ENCODE results near the gene GDI2.

GDI2 gene

DNA sequence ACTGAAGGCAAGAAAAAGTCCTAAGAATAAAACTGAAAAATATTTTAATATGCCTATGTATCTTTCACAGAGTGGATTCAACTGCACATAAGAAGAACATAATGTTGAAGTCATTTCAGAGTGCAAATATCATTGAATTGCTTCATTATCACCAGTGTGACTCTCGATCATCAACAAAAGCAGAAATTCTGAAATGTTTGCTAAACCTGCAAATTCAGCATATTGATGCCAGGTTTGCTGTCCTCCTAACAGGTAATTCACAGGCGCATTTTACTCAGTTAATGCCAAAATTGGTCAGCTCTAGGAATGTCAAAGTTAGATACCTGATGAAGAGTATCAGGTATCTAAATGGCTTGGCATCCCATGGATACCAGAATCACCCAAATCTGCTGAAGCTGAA lies 52.0 kb downstream of the GDI2 start:
- Mint-ChIP-seq H3K36me3 (ENCODE audit: low read depth) (peaks cover 88% of the 10 kb centered on the region), H3K4me3 (no peak overlapping the region), H3K27me3 (no peaks in the 10 kb centered on the region), H3K27ac (no peak overlapping the region), H3K4me1 (ENCODE audit: low read depth) (no peaks in the 10 kb centered on the region), H3K9me3 (no peaks in the 10 kb centered on the region)
- intact Hi-C loops (cut with micrococcal nuclease): no loop called here

DNA sequence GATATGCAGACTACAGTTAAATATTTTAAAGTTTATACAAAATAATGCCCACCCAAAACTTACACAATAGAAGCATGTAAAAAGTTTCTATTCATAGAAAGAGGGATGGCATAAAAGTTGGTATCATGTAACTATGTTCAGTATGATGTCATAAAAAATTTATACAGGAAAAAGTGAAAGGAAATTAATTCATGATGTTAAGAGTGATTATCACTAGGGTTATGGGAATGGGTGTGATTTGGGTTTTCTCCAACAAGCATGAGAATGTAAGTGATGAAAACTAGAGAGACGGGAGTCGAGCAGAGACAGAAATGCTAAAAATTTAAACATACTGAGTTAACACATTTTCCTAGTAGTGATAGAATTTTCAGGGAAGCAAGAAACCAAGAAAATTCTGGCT lies 52.7 kb downstream of the GDI2 start:
- intact Hi-C loops (cut with micrococcal nuclease): no loop called here
- Mint-ChIP-seq H3K27ac (no peak overlapping the region), H3K9me3 (no peaks in the 10 kb centered on the region), H3K4me1 (ENCODE audit: low read depth) (no peaks in the 10 kb centered on the region), H3K36me3 (ENCODE audit: low read depth) (peaks cover 84% of the 10 kb centered on the region), H3K4me3 (no peak overlapping the region), H3K27me3 (no peaks in the 10 kb centered on the region)

GRCh38 chr10:5758927-5759326 lies 54.3 kb downstream of the GDI2 start:
- no peaks in the 10 kb centered on the region for H3K9me3 Mint-ChIP-seq
- H3K27ac Mint-ChIP-seq: no peak overlapping the region

DNA sequence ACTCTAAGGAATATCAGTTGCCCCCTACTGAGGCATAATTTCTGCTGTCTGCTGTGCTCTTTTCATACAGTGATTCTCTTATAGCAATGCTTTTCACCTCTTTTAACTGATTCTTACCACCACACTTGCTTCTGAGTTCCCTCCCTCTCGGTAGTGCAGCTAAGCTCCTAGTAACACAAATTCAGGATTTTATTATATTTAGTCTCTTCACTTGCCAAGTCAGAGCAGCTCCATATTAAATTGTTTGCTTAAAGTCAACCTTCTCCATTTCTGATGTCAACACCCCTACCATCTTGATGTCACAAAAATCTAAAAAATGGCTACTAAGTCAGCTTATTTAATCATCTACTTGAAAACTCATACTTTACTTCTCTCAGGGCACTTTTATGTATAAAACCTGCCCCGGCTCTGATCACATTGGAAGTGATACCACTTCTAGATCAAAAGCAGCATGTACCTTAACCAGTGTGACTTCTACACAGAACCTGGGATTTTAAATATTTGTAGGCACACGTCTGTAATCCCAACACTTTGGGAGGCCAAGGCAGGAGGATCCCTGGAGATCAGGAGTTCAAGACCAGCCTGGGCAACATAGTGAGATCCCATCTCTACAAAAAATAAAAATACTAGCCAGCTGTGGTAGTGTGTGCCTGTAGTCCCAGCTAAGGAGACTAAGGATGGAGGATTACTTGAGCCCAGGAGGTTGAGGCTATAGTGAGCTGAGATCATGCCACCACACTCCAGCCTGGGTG lies 55.3 kb downstream of the GDI2 start:
- H3K4me1 Mint-ChIP-seq (ENCODE audit: low read depth): no peaks in the 10 kb centered on the region

More at GRCh38 chr10:5758927-5759326, 54.3 kb downstream of the GDI2 start:
- Mint-ChIP-seq H3K4me1 (ENCODE audit: low read depth) (no peaks in the 10 kb centered on the region), H3K4me3 (no peak overlapping the region), H3K27me3 (no peaks in the 10 kb centered on the region), H3K36me3 (ENCODE audit: low read depth) (peaks cover 76% of the 10 kb centered on the region)
- intact Hi-C loops (cut with micrococcal nuclease): no loop called here

GRCh38 chr10:5752301-5752871 lies 60.8 kb downstream of the GDI2 start:
- Mint-ChIP-seq H3K36me3 (ENCODE audit: low read depth) (peaks cover 77% of the 10 kb centered on the region), H3K4me3 (no peak overlapping the region), H3K27me3 (no peaks in the 10 kb centered on the region), H3K27ac (no peak overlapping the region), H3K4me1 (ENCODE audit: low read depth) (no peaks in the 10 kb centered on the region), H3K9me3 (no peaks in the 10 kb centered on the region)
- intact Hi-C loops (cut with micrococcal nuclease): no loop called here

More for the DNA sequence above, 55.3 kb downstream of the GDI2 start:
- intact Hi-C loops (cut with micrococcal nuclease): no loop called here
- Mint-ChIP-seq H3K9me3 (no peaks in the 10 kb centered on the region), H3K36me3 (ENCODE audit: low read depth) (peaks cover 83% of the 10 kb centered on the region), H3K27ac (no peak overlapping the region), H3K4me3 (no peak overlapping the region), H3K27me3 (no peaks in the 10 kb centered on the region)

GRCh38 chr10:5751601-5752253 lies 61.5 kb downstream of the GDI2 start:
- Mint-ChIP-seq H3K4me3 (no peak overlapping the region), H3K4me1 (ENCODE audit: low read depth) (no peaks in the 10 kb centered on the region), H3K36me3 (ENCODE audit: low read depth) (peaks cover 77% of the 10 kb centered on the region), H3K9me3 (no peaks in the 10 kb centered on the region), H3K27ac (no peak overlapping the region), H3K27me3 (no peaks in the 10 kb centered on the region)
- intact Hi-C loops (cut with micrococcal nuclease): no loop called here

GRCh38 chr10:5748394-5748803 lies 64.8 kb downstream of the GDI2 start:
- no peaks in the 10 kb centered on the region for H3K9me3 Mint-ChIP-seq
- H3K27me3 Mint-ChIP-seq: no peaks in the 10 kb centered on the region
- intact Hi-C loops (cut with micrococcal nuclease): no loop called here
- peaks cover 81% of the 10 kb centered on the region for H3K36me3 Mint-ChIP-seq (ENCODE audit: low read depth)
- H3K4me1 Mint-ChIP-seq (ENCODE audit: low read depth): no peaks in the 10 kb centered on the region
- H3K4me3 Mint-ChIP-seq: no peak overlapping the region
- H3K27ac Mint-ChIP-seq: no peak overlapping the region

- Mint-ChIP-seq H3K27me3 (no peaks in the 10 kb centered on the region), H3K36me3 (ENCODE audit: low read depth) (peaks cover 76% of the 10 kb centered on the region), H3K4me3 (no peak overlapping the region), H3K27ac (no peak overlapping the region), H3K9me3 (no peaks in the 10 kb centered on the region), H3K4me1 (ENCODE audit: low read depth) (no peaks in the 10 kb centered on the region)
- intact Hi-C loops (cut with micrococcal nuclease): no loop called here
Measured at GRCh38 chr10:5746197-5746596, 67.0 kb downstream of the GDI2 start.

DNA sequence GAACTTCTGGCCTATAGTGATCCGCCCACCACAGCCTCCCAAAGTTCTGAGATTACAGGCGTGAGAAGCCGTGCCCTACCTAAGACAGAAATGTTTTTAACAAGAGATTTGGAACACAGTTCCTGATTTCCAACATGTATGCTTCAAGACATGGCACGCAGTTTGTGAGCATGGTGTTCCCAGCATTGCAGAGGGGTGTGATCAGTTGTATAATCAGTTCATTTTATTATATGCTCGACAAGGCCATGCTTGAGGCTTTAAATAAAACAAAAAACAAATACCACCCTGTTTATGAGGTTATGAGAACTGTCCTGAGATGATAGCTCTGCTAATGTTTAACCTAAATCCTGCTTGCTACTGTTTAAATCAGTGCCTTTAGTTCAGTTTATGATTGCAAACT lies 68.4 kb downstream of the GDI2 start:
- Mint-ChIP-seq H3K4me1 (ENCODE audit: low read depth) (no peaks in the 10 kb centered on the region), H3K36me3 (ENCODE audit: low read depth) (peaks cover 85% of the 10 kb centered on the region), H3K27ac (no peak overlapping the region), H3K9me3 (no peaks in the 10 kb centered on the region), H3K27me3 (no peaks in the 10 kb centered on the region), H3K4me3 (no peak overlapping the region)
- intact Hi-C loops (cut with micrococcal nuclease): no loop called here

DNA sequence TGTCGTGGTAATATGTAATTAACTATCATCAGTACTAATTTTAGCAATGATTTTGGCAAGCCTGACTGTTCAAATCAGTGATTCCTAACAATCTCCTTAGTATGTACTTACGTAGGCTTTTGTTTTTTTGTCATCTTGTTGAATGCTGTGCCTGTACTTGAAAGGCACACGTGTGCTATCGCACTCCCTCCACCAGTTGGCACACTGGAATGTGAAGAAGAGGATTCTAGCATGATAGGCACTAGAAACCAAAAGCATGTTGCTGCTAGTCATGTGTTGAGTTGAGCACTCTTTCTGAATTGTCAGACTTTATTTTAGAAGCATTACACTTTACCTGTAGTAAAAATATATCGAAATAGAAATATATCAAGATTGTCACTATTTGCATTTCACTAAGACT lies 69.5 kb downstream of the GDI2 start:
- Mint-ChIP-seq H3K27ac (no peak overlapping the region), H3K9me3 (no peaks in the 10 kb centered on the region), H3K36me3 (ENCODE audit: low read depth) (peaks cover 85% of the 10 kb centered on the region), H3K4me1 (ENCODE audit: low read depth) (no peaks in the 10 kb centered on the region), H3K4me3 (no peak overlapping the region), H3K27me3 (no peaks in the 10 kb centered on the region)
- intact Hi-C loops (cut with micrococcal nuclease): no loop called here

DNA sequence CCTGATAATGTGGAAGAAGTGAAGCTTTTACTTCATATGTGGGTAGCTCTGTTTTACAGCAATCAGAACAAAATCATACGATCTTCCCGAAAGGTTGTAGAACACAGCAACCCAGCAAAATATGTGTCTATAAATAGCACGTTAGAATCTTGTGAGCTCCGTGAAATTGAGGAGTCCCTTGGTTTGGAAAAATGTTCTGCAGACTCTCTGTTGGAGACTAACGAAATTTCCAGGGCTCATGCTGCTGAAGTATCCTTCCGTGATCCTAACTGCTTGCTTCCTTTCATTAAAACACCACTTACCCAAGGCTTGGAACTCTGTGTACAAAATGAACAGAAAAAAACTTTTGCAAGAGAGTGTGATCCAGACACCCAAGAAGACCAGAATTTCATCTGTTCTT lies 71.1 kb downstream of the GDI2 start:
- no peaks in the 10 kb centered on the region for H3K9me3 Mint-ChIP-seq
- H3K4me3 Mint-ChIP-seq: no peak overlapping the region
- H3K4me1 Mint-ChIP-seq (ENCODE audit: low read depth): no peaks in the 10 kb centered on the region
- H3K27ac Mint-ChIP-seq: no peak overlapping the region
- no peaks in the 10 kb centered on the region for H3K27me3 Mint-ChIP-seq
- H3K36me3 Mint-ChIP-seq (ENCODE audit: low read depth): peaks cover 74% of the 10 kb centered on the region
- intact Hi-C loops (cut with micrococcal nuclease): no loop called here

DNA sequence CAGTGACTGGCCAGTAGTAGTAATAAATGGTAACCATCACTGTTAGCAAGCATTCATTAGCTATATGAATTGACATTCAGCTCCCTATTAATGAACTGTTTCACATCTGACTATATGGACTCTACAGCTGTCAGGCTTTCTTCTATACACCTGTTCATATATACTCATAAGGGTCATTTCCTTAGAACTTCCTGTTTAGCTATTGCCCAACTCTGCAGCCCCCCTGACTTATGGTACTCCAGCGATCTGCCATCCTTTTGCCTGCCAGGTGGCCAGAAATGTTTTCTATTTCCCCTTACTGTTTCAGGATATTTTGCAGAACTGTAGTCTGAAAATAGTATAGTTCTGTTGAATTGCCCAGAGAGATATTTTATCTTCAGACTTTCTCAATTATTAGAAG lies 72.0 kb downstream of the GDI2 start:
- no peaks in the 10 kb centered on the region for H3K27me3 Mint-ChIP-seq
- intact Hi-C loops (cut with micrococcal nuclease): no loop called here
- H3K4me1 Mint-ChIP-seq (ENCODE audit: low read depth): no peaks in the 10 kb centered on the region
- peaks cover 74% of the 10 kb centered on the region for H3K36me3 Mint-ChIP-seq (ENCODE audit: low read depth)
- no peak overlapping the region for H3K4me3 Mint-ChIP-seq
- no peak overlapping the region for H3K27ac Mint-ChIP-seq
- H3K9me3 Mint-ChIP-seq: no peaks in the 10 kb centered on the region

DNA sequence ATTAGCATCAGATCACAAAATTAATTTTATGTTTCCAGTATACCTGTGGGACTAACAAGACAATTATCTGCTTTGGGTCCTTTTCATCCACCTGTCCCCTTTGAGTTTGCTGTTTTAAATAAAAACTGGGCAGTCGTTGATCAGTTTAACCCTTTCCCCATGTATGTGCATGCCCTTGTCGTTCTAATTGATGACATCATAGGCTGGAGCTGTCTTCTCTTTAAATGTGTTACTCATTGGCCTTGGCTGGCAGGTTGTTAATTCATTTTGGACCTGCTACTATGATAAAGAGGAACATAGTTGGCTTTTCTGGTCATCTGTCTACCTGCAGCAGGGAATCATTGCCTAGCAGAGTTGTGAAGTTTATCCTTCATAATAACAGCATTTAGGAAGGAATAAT lies 74.8 kb downstream of the GDI2 start:
- Mint-ChIP-seq H3K27me3 (no peaks in the 10 kb centered on the region), H3K9me3 (no peaks in the 10 kb centered on the region), H3K4me3 (no peak overlapping the region), H3K4me1 (ENCODE audit: low read depth) (no peaks in the 10 kb centered on the region), H3K36me3 (ENCODE audit: low read depth) (peaks cover 74% of the 10 kb centered on the region), H3K27ac (no peak overlapping the region)
- intact Hi-C loops (cut with micrococcal nuclease): no loop called here

DNA sequence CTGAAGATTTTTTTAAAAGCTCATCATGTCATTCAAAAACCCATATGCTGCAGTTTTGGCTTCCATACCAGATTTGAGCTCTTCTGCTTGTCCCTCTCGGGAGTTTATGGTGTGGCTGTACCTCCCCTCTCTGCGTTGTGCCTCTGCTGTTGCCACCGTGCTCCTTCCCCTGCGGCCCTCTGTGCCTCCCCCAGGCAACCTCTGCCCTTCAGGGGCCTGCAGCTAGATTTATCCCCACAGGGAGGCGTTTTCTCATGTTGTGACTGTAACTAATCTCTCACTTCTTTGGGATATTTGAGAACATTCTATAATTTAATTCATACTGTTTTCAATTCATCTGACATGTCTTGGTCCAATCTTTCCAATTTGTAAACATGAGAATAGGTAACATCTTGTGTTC lies 75.9 kb downstream of the GDI2 start:
- Mint-ChIP-seq H3K27ac (no peak overlapping the region), H3K9me3 (no peaks in the 10 kb centered on the region), H3K36me3 (ENCODE audit: low read depth) (peaks cover 78% of the 10 kb centered on the region), H3K27me3 (no peaks in the 10 kb centered on the region), H3K4me3 (no peak overlapping the region), H3K4me1 (ENCODE audit: low read depth) (no peaks in the 10 kb centered on the region)
- intact Hi-C loops (cut with micrococcal nuclease): no loop called here

Measured in dendritic cell treated with granulocyte-macrophage colony-stimulating factor and Interleukin-4, amounts not matched to agents 40 ng/mL and 50 ng/mL, for 4 days (primary cell).